HG03520 (cell line): ENCODE results near the gene GRK2.

Source experiments
- ATAC-seq: cut with Tn5 transposase; IDR thresholded peaks from one replicate; pipeline ENCODE4 v1.9.1; 2021; ENCODE audit warnings: mild to moderate bottlenecking, moderate library complexity; ENCODE audit not compliant: unreplicated experiment

GRK2 gene

DNA sequence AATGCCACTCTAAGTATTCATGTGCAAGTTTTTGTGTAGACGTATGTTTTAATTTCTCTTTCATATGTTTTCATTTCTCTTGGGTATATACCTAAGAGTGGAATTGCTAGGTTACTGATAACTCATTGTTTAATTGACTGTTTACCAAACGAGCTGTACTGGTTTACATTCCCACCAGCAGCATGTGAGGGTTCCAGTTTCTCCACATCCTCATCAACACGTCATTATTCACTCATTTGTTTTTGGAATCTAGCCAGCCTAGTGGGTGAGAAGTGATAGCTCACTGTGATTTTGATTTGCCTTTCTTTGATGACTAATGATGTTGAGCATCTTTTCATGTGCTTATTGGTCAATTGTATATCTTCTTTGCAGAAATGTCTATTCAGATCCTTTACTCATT lies 26.8 kb downstream of the GRK2 start:
- no peak for ATAC-seq

DNA sequence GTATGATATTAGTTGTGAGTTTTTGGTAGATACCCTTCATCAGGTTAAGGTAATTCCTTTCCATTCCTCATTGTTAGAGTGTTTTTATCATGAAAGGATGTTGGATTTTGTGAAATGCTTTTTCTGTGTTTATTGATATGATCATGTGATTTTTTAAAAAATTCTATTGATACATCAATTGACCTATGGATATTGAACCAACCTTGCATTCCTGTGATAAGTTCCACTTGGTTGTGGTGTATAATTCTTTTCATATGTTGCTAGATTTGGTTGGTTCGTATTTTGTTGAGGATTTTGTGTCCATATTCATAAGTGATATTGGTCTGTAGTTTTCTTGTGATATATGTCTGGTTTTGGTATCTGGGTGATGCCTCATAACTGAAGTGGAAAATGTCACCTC lies 29.6 kb downstream of the GRK2 start:
- ATAC-seq = no peak

DNA sequence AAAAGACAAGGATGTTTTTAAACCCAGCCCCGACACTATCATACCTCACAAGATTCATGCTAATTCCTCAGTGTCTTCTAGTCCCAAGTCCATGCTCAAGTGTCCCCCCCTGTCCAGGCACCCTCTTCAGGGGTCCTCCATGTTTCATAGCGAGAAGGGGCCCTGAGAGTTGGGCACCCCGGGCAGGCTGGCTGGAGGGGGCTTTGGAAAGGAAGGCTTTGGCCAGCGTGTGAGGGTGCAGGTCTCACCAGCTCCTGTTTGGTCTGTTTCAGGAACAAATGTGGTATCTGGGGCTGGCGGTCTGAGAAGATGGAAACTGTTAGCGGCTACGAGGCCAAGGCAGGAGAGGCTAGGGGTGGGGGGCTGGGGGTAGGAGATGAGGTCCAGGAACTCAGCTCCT lies 32.5 kb downstream of the GRK2 start:
- ATAC-seq = no peak

DNA sequence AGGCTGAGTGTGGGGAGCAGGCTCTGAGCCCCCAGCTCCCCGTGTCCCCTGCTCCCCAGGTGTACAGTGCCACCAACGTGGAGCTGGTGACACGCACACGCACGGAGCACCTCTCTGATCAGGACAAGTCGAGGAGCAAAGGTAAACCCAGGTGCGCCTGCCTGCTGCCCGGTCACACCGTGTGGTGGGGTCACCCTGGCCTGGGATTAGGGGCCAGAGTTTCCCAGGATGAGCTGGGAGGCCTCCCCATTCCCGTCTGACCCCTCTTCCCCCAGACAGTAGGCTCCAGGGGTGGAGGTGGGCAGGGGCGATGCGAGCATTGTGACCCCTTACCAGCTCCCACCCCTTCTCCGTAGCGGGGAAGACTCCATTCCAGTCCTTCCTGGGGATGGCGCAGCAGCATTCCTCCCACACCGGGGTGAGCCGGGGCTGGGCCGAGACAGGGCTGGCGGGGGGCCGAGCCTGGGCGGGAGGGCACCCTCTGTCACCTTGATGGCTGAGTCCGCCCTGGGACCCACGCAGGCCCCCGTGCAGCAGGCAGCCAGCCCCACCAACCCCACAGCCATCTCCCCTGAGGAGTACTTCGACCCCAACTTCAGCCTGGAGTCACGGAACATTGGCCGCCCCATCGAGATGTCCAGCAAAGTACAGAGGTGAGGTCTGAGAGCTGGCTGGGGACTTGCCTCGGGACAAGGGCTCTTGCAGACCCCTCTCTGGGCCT lies 33.4 kb downstream of the GRK2 start:
- no peak for ATAC-seq

DNA sequence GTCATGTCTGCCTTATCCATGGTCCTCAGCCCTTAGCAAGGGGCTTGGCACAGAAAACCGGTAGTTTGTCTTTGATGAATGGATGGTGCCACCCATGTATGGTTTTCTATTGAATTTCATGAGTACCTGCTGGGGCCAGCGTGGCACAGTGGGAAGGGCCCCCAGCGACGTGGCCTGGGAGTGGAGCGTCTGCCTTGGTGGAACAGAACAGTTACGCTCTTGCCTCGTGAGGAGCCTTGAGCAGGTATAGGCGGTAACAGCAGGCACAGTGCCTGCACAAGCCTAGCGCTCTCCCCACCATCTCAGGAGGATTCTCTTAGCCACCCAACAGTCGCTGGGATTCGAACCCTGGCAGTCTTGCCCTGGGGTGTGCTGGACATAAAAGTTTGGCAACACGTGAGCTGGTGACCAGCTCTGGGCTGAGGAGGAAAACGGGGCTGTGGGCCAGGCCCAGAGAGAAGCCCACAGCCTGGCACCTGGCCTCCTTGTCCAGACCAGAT lies 34.0 kb downstream of the GRK2 start:
- no peak for ATAC-seq

DNA sequence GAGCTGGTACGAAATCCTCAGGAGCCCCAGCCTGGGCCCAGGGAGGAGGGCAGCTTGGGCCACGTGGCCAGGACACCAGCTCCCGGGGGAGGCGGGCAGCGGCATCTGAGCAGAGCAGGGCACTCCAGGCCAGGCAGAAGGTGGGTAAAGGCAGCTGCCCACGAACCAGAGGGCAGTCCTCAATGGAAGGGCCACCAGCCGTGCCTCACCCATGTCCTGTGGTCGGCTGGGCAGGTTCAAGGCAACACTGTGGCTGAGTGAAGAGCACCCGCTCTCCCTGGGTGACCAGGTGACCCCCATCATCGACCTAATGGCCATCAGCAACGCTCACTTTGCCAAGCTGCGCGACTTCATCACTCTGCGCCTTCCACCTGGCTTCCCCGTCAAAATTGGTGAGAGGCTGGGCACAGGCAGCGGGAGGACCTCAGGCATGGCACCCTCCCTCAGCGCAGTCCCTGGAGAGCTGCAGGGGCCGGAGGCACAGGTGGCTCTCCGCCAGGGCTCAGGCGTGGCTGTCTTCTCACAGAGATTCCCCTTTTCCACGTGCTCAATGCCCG lies 34.6 kb downstream of the GRK2 start:
- ATAC-seq = no peak

DNA sequence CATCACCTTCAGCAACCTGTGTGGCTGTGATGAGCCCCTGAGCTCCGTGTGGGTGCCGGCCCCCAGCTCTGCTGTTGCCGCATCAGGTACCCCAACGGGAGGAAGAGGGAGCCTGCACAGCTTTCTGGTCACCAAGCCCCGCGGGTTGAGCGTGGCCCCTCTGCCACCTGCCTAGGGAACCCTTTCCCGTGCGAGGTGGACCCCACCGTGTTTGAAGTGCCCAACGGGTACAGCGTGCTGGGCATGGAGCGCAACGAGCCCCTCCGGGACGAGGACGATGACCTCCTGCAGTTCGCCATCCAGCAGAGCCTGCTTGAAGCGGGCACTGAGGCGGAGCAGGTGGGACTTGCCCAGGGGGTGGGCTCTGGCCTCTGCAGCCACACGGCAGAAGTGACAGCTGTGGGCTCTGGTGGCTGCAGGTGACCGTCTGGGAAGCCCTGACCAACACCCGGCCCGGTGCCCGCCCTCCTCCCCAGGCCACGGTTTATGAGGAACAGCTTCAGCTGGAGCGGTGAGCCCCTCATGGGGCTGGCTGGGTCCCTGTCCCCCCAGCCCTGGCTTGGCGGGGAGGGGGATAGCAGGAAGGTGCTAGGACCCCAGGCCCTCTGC lies 35.1 kb downstream of the GRK2 start:
- ATAC-seq = no peak

DNA sequence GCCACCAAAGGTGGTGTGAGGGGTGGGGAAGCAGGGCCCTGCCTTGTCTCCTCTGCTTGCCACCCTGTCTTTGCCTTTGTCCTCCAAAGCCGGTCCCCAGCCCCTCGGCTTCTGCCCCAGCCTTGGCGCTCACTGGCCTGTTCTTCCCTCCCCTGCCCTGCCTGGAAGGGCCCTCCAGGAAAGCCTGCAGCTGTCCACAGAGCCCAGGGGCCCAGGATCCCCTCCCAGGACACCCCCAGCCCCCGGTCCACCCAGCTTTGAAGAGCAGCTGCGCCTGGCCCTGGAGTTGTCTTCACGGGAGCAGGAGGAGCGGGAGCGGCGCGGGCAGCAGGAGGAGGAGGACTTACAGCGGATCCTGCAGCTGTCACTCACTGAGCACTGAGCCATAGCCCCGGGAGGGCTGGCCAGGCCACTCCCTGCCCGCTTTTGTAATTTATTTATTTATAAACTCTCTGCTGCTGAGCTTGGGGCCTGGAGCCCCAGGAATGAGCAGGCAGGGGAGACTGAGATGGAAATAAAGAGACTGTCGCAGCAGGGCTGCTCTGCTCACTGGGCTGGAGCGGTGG lies 35.8 kb downstream of the GRK2 start:
- no peak for ATAC-seq

DNA sequence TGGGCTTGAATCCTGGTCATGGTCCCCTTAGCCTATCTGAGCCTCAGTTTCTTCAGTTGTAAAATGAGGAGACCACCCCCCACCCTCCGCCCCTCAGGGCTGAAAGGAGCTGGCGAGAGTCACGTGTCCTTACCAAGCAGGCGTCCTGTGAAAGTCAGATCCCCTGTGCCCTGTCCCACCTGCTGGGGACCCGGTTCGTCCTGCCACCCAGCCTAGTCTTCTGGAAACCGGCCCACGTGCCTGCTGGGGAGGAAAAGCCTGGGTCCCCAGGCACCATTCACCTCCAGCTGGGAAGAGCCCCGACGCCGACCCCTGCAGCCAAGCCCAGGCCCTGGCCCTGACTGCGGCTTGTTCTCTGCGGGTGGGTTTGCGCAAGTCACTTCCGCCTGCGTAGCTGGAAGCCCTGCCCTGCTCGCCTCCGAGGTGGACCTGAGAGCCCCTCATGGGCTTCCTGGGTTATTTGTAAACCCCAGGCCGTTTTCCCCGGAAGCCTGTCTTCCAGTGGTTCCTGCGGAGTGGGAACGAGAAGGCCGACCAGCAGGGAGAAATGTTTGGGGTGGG lies 36.4 kb downstream of the GRK2 start:
- no peak for ATAC-seq

DNA sequence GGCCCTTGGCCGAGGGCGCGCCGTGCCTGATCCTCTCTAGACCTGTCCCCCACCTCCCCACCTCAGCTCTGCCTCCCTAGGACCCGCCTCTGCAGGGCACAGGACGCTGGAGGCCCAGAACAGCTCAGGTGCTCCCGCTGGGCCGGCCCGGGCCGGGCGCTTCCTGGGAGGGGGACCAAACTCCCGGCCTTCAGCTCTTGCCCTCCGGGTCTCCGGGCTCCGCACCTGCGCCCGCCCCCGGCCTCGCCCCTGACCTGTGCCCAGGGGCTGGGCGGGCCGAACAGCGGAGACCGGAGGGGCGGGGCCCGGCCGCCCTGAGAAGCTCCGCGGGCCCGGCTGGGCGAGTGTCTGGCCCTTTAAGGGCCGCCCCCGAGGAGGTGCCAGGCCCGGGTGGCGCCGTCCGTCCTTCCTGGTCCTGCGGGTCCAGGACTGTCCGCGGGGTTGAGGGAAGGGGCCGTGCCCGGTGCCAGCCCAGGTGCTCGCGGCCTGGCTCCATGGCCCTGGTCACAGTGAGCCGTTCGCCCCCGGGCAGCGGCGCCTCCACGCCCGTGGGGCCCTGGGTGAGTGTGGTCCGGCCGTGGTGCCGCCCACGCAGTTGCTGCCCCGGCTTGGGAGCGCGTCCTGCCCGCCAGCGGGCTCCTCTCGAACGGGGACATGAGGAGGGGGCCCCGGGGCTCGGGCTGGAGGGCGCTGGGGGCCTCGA lies 37.0 kb downstream of the GRK2 start, which contains the start of gene SSH3:
TSS of gene SSH3 (plus strand) at position 399 of the 703 bp plus-strand sequence. CDS start at position 495, 96 bp downstream.
- no peak for ATAC-seq

DNA sequence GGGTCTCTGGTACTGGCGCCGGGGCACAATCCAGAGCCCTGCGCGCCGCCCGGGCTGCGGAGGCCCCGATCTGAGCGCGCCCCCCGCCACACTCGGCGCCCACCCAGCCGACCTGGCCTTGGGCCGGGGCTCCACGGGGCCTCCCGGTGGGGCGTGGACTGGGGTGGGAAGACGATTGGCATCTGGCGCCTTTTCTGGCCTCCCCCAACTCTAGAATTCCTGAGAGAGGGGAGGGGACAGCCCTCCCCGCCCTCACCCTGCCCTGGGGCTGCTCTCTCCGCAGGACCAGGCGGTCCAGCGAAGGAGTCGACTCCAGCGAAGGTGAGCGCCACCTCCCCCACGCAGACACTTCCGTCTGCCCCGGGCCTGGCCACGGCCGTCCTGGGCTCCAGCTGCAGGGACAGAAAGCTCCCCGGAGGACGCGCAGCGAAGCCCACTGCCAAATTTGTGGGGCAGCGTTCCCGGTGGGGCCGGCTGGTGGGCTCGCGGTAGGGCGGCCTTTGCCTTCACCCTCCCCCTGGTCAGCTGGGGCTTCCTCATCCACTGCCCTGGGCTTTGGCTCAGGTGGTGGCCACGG lies 37.6 kb downstream of the GRK2 start:
- ATAC-seq = no peak

DNA sequence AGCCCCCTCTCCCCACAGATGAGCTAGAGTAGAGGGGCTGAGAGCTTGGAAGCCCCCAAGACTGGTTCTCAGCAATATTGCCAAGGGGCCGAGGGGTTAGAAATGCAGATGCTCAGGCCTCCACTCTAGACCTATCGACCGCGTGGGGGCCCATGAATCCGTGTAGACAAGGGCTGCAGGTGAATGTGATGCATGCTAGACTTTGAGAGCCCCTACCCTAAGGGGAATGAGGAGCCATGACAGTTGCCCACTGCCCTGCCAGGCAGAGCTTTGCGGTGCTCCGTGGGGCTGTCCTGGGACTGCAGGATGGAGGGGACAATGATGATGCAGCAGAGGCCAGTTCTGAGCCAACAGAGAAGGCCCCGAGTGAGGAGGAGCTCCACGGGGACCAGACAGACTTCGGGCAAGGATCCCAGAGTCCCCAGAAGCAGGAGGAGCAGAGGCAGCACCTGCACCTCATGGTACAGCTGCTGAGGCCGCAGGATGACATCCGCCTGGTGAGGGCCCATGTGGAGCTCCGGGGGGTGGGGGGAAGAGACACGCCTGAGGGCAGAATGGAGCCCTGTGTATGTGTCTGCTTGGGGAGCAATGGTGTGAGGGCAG lies 38.3 kb downstream of the GRK2 start:
- no peak for ATAC-seq

DNA sequence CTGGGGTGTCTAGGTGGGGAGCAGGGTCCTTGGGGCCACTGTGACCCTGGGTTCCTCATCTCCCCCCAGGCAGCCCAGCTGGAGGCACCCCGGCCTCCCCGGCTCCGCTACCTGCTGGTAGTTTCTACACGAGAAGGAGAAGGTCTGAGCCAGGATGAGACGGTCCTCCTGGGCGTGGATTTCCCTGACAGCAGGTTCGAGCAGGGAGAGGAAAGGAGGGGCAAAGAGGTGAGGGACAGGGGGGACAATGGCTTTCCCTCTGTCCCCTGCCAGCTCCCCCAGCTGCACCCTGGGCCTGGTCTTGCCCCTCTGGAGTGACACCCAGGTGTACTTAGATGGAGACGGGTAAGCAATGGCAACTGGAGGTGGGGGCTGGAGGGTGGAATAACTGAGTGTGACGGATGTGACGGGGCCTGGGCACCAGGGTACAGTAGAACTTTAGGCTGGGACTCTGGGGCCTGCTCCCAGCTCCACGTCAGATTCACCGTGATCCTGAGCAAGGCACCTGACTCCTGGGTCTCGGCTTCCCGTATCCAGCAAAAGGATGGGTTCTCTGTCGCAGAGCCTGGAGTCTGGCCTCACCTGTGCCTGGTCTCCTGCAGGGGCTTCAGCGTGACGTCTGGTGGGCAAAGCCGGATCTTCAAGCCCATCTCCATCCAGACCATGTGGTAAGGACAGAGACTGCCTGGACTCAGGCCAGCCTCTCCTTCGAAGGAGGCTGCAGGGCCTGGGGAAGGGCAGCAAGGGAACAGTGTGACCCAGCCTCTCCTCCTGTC lies 40.7 kb downstream of the GRK2 start:
- ATAC-seq = no peak

DNA sequence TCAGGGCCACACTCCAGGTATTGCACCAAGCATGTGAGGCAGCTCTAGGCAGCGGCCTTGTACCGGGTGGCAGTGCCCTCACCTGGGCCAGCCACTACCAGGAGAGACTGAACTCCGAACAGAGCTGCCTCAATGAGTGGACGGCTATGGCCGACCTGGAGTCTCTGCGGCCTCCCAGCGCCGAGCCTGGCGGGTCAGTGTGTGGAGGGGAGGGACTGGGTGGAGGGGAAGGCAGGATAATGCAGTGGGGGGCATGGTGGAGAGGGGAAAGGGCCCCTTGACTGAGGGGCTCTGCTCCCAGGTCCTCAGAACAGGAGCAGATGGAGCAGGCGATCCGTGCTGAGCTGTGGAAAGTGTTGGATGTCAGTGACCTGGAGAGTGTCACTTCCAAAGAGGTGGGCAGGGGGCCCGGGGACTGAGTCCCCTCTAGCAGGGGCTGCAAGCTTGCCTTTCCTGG lies 41.3 kb downstream of the GRK2 start:
- ATAC-seq = no peak

DNA sequence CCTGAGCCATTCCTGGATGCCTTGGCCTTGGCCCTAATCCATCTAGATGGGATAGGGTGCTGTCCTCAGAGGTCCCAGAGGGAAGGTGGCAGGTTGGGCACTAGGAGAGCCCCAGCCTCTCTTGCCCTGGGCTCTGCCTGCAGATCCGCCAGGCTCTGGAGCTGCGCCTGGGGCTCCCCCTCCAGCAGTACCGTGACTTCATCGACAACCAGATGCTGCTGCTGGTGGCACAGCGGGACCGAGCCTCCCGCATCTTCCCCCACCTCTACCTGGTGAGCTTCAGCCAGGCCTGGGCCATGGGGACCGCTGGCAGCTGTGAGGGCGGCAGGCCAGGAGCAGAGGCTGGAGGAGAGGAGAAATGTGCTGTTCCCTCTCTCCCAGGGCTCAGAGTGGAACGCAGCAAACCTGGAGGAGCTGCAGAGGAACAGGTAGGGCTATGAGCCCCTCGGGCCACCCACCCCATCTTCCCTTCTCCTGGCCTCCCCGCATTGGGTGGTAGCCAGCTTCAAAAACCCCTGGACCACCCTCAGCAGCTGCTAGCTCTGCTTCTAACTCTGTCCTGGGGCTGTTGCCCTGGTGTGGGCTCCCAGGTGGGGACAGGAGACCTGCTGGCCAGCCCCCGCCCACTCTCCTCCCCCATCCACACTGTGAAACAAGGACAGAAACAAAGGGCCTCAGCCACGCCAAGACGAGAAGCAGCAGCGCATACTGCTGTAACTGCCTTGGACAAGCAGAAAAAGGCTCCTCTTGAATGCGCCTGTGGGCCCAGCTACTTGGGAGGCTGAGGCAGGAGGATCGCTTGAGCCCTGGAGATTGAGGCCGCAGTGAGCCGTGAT lies 42.0 kb downstream of the GRK2 start:
- no peak for ATAC-seq

DNA sequence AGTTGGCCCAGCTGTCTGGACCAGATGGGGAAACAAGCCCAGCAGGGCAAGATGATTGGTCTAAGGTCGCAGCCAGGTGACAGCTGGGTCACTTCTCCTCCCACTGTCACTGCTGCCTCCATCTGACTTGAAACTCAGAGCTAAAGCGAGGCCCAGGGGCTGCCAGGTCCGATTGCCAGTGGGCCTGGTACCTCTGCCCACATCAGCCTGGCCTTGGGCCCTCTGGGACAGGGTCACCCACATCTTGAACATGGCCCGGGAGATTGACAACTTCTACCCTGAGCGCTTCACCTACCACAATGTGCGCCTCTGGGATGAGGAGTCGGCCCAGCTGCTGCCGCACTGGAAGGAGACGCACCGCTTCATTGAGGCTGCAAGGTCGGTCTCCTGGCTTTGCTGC lies 42.9 kb downstream of the GRK2 start:
- no peak for ATAC-seq

DNA sequence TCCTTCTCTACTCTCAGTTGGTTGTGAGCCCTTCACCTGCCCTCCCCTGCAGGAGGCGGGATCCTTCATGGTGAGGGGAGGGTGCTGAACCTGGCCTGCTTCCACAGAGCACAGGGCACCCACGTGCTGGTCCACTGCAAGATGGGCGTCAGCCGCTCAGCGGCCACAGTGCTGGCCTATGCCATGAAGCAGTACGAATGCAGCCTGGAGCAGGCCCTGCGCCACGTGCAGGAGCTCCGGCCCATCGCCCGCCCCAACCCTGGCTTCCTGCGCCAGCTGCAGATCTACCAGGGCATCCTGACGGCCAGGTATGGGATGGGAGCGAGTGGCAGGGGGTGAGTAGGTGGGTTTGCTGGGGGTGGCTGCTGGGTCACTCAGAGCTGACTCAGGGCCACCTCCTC lies 43.4 kb downstream of the GRK2 start:
- ATAC-seq = no peak

DNA sequence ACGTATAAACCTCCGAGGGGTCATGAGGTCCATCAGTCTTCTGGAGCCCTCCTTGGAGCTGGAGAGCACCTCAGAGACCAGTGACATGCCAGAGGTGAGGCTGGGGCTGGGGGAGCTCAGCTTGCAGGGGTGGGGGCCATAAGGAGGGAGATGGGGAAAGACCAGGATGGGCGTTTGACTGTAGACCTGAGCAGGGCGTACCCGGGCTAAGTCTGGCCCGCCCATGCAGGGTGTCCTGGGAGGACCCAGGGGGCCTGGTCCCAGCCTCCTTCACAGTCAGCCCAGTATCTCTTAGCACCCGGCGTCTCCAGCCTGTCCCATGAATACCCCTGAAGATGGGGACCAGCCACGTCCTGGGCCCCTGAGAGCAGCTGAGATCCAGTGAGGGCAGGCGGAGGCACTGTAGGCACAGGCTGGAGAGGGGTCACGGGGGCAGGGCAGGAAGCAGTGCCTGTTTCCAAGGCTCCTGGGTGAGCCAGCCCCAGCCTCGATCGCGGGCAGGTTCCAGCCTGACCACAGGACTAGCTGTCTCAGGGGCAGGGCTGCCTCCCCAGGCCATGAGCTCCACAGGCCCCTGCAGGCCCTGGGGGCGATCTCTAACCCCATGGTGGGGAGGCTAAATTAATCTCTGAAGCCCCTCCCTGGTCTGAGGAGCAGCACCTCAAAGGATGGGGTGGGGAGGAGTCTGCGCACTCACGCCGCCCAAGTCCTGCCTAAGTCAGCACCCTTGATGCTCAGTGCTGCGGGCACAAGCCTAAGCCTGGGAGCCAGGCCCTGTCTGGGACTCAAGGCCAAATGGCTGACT lies 44.2 kb downstream of the GRK2 start:
- no peak for ATAC-seq
